Breast epithelium (tissue), 3 donors: ENCODE data around the gene CACNA1B.
"Not testable (repeated sequence)": the region's sequence is repeated elsewhere in the genome, so short reads cannot be mapped to it uniquely, and the experiment has no call there.

Experiments used
- CTCF ChIP-seq, 3 donors: fragments of 450-650 bp; IDR thresholded peaks; one replicate each; pipeline ENCODE4 v1.5.1; 2016 to 2017; ENCODE audit warnings: antibody characterized with exemption in 3 of 3, mild to moderate bottlenecking in 3 of 3, moderate library complexity in 3 of 3
- POLR2A ChIP-seq: fragments of 450-650 bp; IDR thresholded peaks from one replicate; pipeline ENCODE4 v1.6.1; 2016; ENCODE audit warnings: antibody characterized with exemption, mild to moderate bottlenecking, moderate library complexity
- POLR2AphosphoS5 ChIP-seq, 3 donors: sonication (generic); formaldehyde crosslinking; IDR thresholded peaks; one replicate each; pipeline ENCODE4 v1.6.1; 2017; ENCODE audit warnings: antibody characterized with exemption in 3 of 3

DNA sequence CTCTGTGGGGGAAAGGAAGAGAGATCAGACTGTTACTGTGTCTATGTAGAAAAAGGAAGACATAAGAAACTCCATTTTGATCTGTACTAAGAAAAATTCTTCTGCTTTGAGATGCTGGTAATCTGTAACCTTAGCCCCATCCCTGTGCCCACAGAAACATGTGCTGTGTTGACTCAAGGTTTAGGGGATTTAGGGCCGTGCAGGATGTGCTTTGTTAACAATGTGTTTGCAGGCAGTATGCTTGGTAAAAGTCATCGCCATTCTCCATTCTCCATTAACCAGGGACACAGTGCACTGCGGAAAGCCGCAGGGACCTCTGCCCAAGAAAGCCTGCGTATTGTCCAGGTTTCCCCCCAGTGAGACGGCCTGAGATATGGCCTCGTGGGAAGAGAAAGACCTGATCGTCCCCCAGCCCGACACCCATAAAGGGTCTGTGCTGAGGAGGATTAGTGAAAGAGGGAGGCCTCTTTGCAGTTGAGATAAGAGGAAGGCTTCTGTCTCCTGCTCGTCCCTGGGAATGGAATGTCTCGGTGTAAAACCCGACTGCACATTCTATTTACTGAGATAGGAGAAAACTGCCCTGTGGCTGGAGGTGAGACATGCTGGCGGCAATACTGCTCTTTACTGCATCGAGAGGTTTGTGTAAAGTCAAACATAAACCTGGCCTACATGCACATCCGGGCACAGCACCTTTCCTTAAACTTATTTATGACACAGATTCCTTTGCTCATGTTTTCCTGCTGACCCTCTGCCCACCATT, 255.5 kb downstream of the CACNA1B start:
- TF ChIP-seq POLR2AphosphoS5 (IDR thresholded peaks at IDR 0.05); CTCF (IDR thresholded peaks at IDR 0.05); POLR2A: not testable (repeated sequence)
